ENCODE data around the gene KIAA0825.
"Not testable (repeated sequence)": the region's sequence is repeated elsewhere in the genome, so short reads cannot be mapped to it uniquely, and the experiment has no call there.

Gene KIAA0825

DNA sequence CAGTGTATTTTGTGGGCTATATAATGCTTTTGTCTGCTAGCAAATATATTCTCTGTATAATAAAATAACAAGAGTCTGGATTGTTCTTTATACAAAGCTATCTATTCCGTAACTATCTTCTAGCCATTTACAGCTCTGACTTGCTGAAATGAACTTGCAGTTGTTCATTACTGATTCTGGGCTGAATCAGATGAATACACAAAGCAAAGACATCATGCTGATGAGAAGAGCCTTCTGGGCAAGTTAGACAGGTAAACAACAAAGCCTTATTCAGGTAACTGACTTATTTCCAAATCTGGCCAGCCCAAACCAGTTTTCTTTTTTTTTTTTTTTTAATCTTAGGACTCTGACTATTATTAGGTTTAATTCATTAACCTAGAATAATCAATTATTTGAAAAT lies 255.5 kb downstream of the KIAA0825 start:
- no peak overlapping the region for H3K4me3 ChIP-seq (ENCODE audit: low read length)
- TF ChIP-seq, protein P1, sequence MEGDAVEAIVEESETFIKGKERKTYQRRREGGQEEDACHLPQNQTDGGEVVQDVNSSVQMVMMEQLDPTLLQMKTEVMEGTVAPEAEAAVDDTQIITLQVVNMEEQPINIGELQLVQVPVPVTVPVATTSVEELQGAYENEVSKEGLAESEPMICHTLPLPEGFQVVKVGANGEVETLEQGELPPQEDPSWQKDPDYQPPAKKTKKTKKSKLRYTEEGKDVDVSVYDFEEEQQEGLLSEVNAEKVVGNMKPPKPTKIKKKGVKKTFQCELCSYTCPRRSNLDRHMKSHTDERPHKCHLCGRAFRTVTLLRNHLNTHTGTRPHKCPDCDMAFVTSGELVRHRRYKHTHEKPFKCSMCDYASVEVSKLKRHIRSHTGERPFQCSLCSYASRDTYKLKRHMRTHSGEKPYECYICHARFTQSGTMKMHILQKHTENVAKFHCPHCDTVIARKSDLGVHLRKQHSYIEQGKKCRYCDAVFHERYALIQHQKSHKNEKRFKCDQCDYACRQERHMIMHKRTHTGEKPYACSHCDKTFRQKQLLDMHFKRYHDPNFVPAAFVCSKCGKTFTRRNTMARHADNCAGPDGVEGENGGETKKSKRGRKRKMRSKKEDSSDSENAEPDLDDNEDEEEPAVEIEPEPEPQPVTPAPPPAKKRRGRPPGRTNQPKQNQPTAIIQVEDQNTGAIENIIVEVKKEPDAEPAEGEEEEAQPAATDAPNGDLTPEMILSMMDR (conservative IDR thresholded peaks at IDR 0.05; ENCODE audit: low read depth, low read length): no peak
- no peak for DNase-seq (ENCODE audit: low read depth)

GRCh38 chr5:94361832-94362796 lies 256.3 kb downstream of the KIAA0825 start:
- TF ChIP-seq, protein P1 (conservative IDR thresholded peaks at IDR 0.05; ENCODE audit: low read depth, low read length): no peak
- no peak overlapping the region for H3K4me3 ChIP-seq (ENCODE audit: low read length)
- DNase-seq (ENCODE audit: low read depth): no peak

GRCh38 chr5:94361161-94361560 lies 257.2 kb downstream of the KIAA0825 start:
- DNase-seq (ENCODE audit: low read depth): no peak
- H3K4me3 ChIP-seq (ENCODE audit: low read length): no peak overlapping the region
- TF ChIP-seq, protein P1 (conservative IDR thresholded peaks at IDR 0.05; ENCODE audit: low read depth, low read length): no peak

DNA sequence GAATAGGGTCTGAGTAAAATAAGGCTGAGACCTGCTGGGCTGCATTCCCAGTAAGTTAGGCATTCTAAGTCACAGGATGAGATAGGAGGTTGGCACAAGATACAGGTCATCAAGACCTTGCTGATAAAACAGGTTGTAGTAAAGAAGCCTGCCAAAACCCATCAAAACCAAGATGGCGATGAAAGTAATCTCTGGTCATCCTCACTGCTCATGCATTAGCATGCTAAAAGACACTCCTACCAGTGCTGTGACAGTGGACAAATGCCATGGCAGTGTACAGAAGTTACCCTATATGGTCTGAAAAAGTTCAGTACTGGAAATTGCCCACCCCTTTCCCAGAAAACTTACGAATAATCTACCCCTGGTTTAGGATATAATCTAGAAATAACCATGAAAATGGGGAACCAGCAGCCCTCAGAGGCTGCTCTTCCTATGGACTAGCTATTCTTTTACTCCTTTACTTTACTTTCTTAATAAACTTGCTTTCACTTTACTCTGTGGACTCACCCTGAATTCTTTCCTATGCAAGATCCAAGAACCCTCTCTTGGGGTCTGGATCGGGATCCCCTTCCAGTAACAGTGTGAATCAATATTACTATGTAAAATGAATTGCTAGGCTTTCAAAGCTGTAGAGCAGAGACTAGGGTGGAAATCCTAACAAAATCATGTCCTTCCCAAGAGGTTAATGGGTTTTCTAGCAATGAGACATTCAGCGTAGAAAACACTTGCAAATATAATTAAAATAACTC lies 257.8 kb downstream of the KIAA0825 start:
- H3K4me3 ChIP-seq (ENCODE audit: low read length): no peak overlapping the region
- TF ChIP-seq, protein P1 (conservative IDR thresholded peaks at IDR 0.05; ENCODE audit: low read depth, low read length): no peak
- no peak for DNase-seq (ENCODE audit: low read depth)

- no peak for DNase-seq (ENCODE audit: low read depth)
- TF ChIP-seq, protein P1 (conservative IDR thresholded peaks at IDR 0.05; ENCODE audit: low read depth, low read length): no peak
- H3K4me3 ChIP-seq (ENCODE audit: low read length): no peak overlapping the region
Observed at GRCh38 chr5:94359880-94360279, 258.5 kb downstream of the KIAA0825 start.

DNA sequence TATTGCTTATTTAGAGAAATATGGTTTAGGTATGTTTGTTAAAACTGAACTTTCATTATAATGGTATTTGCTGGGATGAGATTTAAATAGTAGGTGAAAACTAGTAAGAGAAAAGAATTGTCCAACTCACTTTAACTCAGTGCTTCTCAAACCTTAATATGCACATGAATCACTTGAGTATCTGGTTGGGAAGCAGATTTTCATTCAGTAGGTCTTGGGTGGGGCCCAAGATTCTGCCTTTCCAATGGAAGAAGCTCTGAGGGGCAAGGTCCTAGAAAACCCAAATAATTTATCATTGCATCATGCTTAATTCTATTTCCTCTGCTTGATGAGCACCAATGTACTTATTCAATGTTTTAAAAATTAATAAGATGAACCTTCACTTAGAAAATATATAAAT lies 262.6 kb downstream of the KIAA0825 start:
- TF ChIP-seq, protein P1 (conservative IDR thresholded peaks at IDR 0.05; ENCODE audit: low read depth, low read length): no peak
- no peak for DNase-seq (ENCODE audit: low read depth)
- no peak overlapping the region for H3K4me3 ChIP-seq (ENCODE audit: low read length)

GRCh38 chr5:94354837-94355485 lies 263.4 kb downstream of the KIAA0825 start:
- not testable (repeated sequence) for H3K4me3 ChIP-seq (ENCODE audit: low read length); DNase-seq (ENCODE audit: low read depth)

Data from retinal pigment epithelial cell (primary cell).